HepG2 (cell line): Measurements from ENCODE around the gene LITAFD. TPM values are rescaled to one million over a fixed set of nuclear protein-coding genes. Genes with fewer than 3 reads are reported as not detected.

Source experiments
- ATAC-seq: fragments of 200-7000 bp; cut with Tn5 transposase; 3 replicates; pipeline ENCODE4 v1.9.1; 2020; ENCODE audit warnings: mild to moderate bottlenecking, moderate library complexity
- BruUV-seq: library from RNA; stranded (reverse); fragments of 400-500 nt; replicated peaks from 2 replicates; lab custom pipeline; 2021; lab: Mats Ljungman, UMichigan
- CTCF ChIA-PET: fragments of 300-600 bp; formaldehyde crosslinking; extraction: SDS; loops from one replicate; lab custom pipeline; 2021; ENCODE audit warnings: low total read pairs, inconsistent platforms, low intra/inter-chr PET ratio; lab: Yijun Ruan, JAX
- POLR2A ChIA-PET: fragments of 350-600 bp; sonication (Branson Sonifier 250); formaldehyde crosslinking; loops from one replicate; lab custom pipeline; 2020; ENCODE audit warnings: antibody characterized with exemption, inconsistent platforms; lab: Yijun Ruan, JAX
- DNase-seq: peaks from one replicate; pipeline ENCODE4 v3.0.0-alpha.2; 2015; ENCODE audit warnings: low spot score
- FAIRE-seq: peaks from 3 replicates; lab custom pipeline; 2011; peaks lifted over from hg19 to GRCh38; lab: Jason Lieb, UNC
- H2AFZ ChIP-seq: one replicate; pipeline ENCODE4 v1.6.1; 2011; ENCODE audit warnings: low read length, inconsistent platforms
- H3K27ac ChIP-seq: fragments of 300-600 bp; 3 replicates; pipeline ENCODE4 v1.8.0; 2011; ENCODE audit warnings: mixed run types, mild to moderate bottlenecking, mixed read lengths, low read length, inconsistent platforms; ENCODE audit not compliant: insufficient read depth; ENCODE audit errors: extremely low read length
- H3K27me3 ChIP-seq, 2 experiments: fragments of 200-600 bp in 1 of 2; 2 replicates in 1 of 2; 3 replicates in 1 of 2; pipeline versions ENCODE4 v1.6.0 to v1.8.0; 2011; ENCODE audit warnings: low read length in 2 of 2, mild to moderate bottlenecking in 2 of 2, moderate library complexity in 2 of 2, inconsistent platforms in 1 of 2; ENCODE audit not compliant: insufficient read depth in 2 of 2, control insufficient read depth in 1 of 2
- H3K36me3 ChIP-seq, 2 experiments: fragments of 200-600 bp in 1 of 2; replicated peaks in 1 of 2; 2 replicates in 1 of 2; 3 replicates in 1 of 2; pipeline versions ENCODE4 v1.5.1 to v1.8.0; 2011; ENCODE audit warnings: low read length in 2 of 2, inconsistent platforms in 1 of 2; ENCODE audit not compliant: insufficient read depth in 2 of 2, control insufficient read depth in 1 of 2
- H3K4me1 ChIP-seq: 2 replicates; pipeline ENCODE4 v1.5.1; 2012; ENCODE audit warnings: low read length, inconsistent platforms; ENCODE audit not compliant: insufficient read depth
- H3K4me2 ChIP-seq: 2 replicates; pipeline ENCODE4 v1.6.0; 2011; ENCODE audit warnings: low read depth, low read length, inconsistent platforms
- H3K4me3 ChIP-seq, 3 experiments: fragments of 200-600 bp in 1 of 3; sonication (generic), shearing (Covaris generic) in 1 of 3; replicated peaks in 1 of 3; 2 replicates each; pipeline ENCODE4 v1.5.1; 2011 to 2016; ENCODE audit warnings: low read length in 3 of 3, inconsistent platforms in 2 of 3, low read depth in 2 of 3, mild to moderate bottlenecking in 2 of 3, control low read depth in 1 of 3, mixed read lengths in 1 of 3; ENCODE audit not compliant: insufficient read depth in 1 of 3
- H3K79me2 ChIP-seq: one replicate; pipeline ENCODE4 v1.6.1; 2011; ENCODE audit warnings: low read length, inconsistent platforms; ENCODE audit not compliant: insufficient read depth
- H3K9ac ChIP-seq: 2 replicates; pipeline ENCODE4 v1.6.0; 2011; ENCODE audit warnings: mild to moderate bottlenecking, low read depth, low read length, inconsistent platforms; ENCODE audit not compliant: insufficient read depth
- H3K9me3 ChIP-seq: 2 replicates; pipeline ENCODE4 v1.5.1; 2012; ENCODE audit warnings: mild to moderate bottlenecking, low read length
- H4K20me1 ChIP-seq: 2 replicates; pipeline ENCODE4 v1.6.0; 2011; ENCODE audit warnings: inconsistent platforms, mild to moderate bottlenecking, low read length, moderate library complexity; ENCODE audit not compliant: insufficient read depth
- AGO2 ChIP-seq: fragments of 200-400 bp; formaldehyde crosslinking; optimal IDR thresholded peaks from 2 replicates; pipeline ENCODE3; 2017; ENCODE audit warnings: mild to moderate bottlenecking, low read depth, low read length, moderate library complexity
- KDM2A ChIP-seq: sonication (generic); formaldehyde crosslinking; IDR thresholded peaks from 2 replicates; pipeline ENCODE4 v1.4.0; 2020; ENCODE audit warnings: low read depth, missing genetic modification reagents, borderline replicate concordance
- POLR2AphosphoS2 ChIP-seq: IDR thresholded peaks from 2 replicates; pipeline ENCODE4 v1.6.1; 2011; ENCODE audit warnings: low read depth, low read length, improper control_type of control experiment
- RBM22 ChIP-seq: fragments of 200-400 bp; formaldehyde crosslinking; optimal IDR thresholded peaks from 2 replicates; pipeline ENCODE3; 2017; ENCODE audit warnings: mild to moderate bottlenecking, low read length, moderate library complexity
- ZNF879 ChIP-seq: sonication (generic); formaldehyde crosslinking; IDR thresholded peaks from 2 replicates; pipeline ENCODE4 v1.8.1; 2023; ENCODE audit warnings: missing genetic modification reagents
- WGBS: methylation state at CpG from one replicate; pipeline ENCODE4 v1.1.6; 2017; ENCODE audit warnings: low lambda C conversion rate; 5-methylcytosine and 5-hydroxymethylcytosine counted together
- in situ Hi-C: cut with HindIII; loops from 2 replicates; pipeline ENCODE4 v1.10.0; 2017; ENCODE audit warnings: low pct_unique_long_range_greater_than_20kb; ENCODE audit not compliant: extremely low pct_ligation_motif_present
- intact Hi-C: fragments of 100-400 bp; cut with micrococcal nuclease; formaldehyde crosslinking; loops from one replicate; pipeline ENCODE4 v1.10.0; 2022; ENCODE audit not compliant: unreplicated experiment
- polyA plus RNA-seq, 8 experiments: library from polyadenylated mRNA; depleted of rRNA in 3 of 8; stranded (reverse) in 7 of 8; unstranded in 1 of 8; fragments of >200 nt; fragmentation: Illumina TruSeq in 4 of 8; extraction: Trizol in 4 of 8; gene quantifications; 2 replicates each; pipeline versions ENCODE4 v1.2.1 to v1.2.3, GENCODE V29; 2011 to 2016; ENCODE audit warnings: low read depth in 4 of 8, missing spikeins in 1 of 8, mixed read lengths in 1 of 8; ENCODE audit not compliant: insufficient read depth in 1 of 8
- total RNA-seq, 5 experiments: library from RNA; depleted of rRNA; stranded (reverse); fragments of >200 nt; fragmentation: Illumina TruSeq; extraction: Trizol; gene quantifications; 2 replicates each; pipeline ENCODE4 v1.2.3, GENCODE V29; 2016; ENCODE audit warnings: low read depth in 1 of 5
- TF ChIP-seq, protein P1 (sequence below): sonication (generic); formaldehyde crosslinking; IDR thresholded peaks from 2 replicates; pipeline ENCODE4 v1.5.0; 2020; ENCODE audit warnings: mild to moderate bottlenecking, missing genetic modification reagents

LITAFD gene
- total and polyA plus RNA-seq, 2 of the 13 experiments (the other 11 are each of a cell fraction or from before 2014, with no cell fraction given) = not detected

- Histone ChIP-seq H3K36me3 (peaks cover 72 to 91% of the 10 kb centered on the region in 2 experiments), H3K4me1 (no peaks in the 10 kb centered on the region), H3K4me2 (no peak overlapping the region), H3K4me3 (no peak overlapping the region), H3K79me2 (no peaks in the 10 kb centered on the region), H3K9ac (no peak overlapping the region), H2AFZ (no peak overlapping the region), H3K27me3 (no peaks in the 10 kb centered on the region), H4K20me1 (no peaks in the 10 kb centered on the region), H3K27ac (no peak overlapping the region), H3K9me3 (no peaks in the 10 kb centered on the region)
- 98% methylated on average over 21 of the region's 21 CpGs for WGBS
- in situ Hi-C loops (loop anchor here (25.0 kb wide), 1 partner anchor 233 kb away; the partner anchor contains the start of gene ABAT), intact Hi-C loops (no loop called here)
- TF ChIP-seq ZNF879 (CRISPR knock-in tag) (no peak), KDM2A (CRISPR knock-in tag) (no peak), POLR2AphosphoS2 (0 out of 2 replicates have a peak, but pooled peaks have one; percentile 35), RBM22 (peak; percentile 91), AGO2 (peak; percentile 40)
- TF ChIP-seq, protein P1, sequence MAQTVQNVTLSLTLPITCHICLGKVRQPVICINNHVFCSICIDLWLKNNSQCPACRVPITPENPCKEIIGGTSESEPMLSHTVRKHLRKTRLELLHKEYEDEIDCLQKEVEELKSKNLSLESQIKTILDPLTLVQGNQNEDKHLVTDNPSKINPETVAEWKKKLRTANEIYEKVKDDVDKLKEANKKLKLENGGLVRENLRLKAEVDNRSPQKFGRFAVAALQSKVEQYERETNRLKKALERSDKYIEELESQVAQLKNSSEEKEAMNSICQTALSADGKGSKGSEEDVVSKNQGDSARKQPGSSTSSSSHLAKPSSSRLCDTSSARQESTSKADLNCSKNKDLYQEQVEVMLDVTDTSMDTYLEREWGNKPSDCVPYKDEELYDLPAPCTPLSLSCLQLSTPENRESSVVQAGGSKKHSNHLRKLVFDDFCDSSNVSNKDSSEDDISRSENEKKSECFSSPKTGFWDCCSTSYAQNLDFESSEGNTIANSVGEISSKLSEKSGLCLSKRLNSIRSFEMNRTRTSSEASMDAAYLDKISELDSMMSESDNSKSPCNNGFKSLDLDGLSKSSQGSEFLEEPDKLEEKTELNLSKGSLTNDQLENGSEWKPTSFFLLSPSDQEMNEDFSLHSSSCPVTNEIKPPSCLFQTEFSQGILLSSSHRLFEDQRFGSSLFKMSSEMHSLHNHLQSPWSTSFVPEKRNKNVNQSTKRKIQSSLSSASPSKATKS (CRISPR knock-in tag) = no peak
- ChIA-PET POLR2A (interaction anchor here (0.7 kb wide), 1 partner anchor 26 kb away, joined by 3 read pairs; the partner anchor contains the start of gene CARHSP1), CTCF (no interaction called here)
- FAIRE-seq (no peak), ATAC-seq (no peak), DNase-seq (no peak)
- BruUV-seq = no TSS peak
Measured at GRCh38 chr16:8894736-8895334, 12.7 kb downstream of the LITAFD start.
